ENCODE results near the gene COL4A6.

Gene COL4A6

DNA sequence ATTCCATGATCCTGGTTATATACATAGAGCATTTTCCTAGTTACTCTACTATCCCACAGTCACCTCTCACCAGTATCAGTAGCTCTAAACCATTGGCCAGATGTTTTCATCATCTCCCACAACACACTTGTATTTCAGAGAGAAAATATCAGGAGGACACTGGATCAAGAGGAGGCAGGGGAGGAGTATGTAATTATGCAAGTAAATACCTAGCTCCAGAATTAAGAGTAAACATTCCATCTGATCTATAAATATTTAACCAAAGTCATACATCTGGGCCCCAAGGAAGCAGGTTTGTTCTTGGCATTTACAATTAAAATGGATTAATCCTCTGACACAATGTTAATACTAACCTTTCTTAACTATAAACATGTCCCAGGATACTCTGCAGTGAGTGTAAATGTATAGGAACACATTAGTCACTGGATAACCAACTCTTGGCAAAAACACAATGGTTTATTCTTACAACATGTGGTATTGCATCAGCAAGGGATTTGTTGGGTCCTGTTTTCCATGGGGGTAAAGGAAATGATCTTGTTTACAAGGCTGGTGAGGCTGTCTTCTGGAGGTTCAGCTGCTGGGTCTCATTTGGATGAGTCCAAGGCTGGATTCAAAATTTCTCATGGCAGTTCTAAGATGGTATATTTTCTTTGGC is 176.5 kb downstream of the COL4A6 start:
- H3K4me3 ChIP-seq (ENCODE audit: control insufficient read depth, low read depth, low read length): no peak overlapping the region
- no peak for TF ChIP-seq CTCF (IDR thresholded peaks at IDR 0.05; ENCODE audit: control insufficient read depth, insufficient read depth, low read depth, low read length, missing control alignments)
- no peak for DNase-seq (ENCODE audit: low read depth)

GRCh38 chrX:108257556-108257955 is 180.7 kb downstream of the COL4A6 start:
- no peak for DNase-seq (ENCODE audit: low read depth)
- H3K4me3 ChIP-seq (ENCODE audit: control insufficient read depth, low read depth, low read length): no peak overlapping the region

GRCh38 chrX:108254636-108255035 is 183.6 kb downstream of the COL4A6 start:
- TF ChIP-seq CTCF (IDR thresholded peaks at IDR 0.05; ENCODE audit: control insufficient read depth, insufficient read depth, low read depth, low read length, missing control alignments): no peak
- no peak for DNase-seq (ENCODE audit: low read depth)
- no peak overlapping the region for H3K4me3 ChIP-seq (ENCODE audit: control insufficient read depth, low read depth, low read length)

More at GRCh38 chrX:108257556-108257955, 180.7 kb downstream of the COL4A6 start:
- TF ChIP-seq CTCF (IDR thresholded peaks at IDR 0.05; ENCODE audit: control insufficient read depth, insufficient read depth, low read depth, low read length, missing control alignments): no peak

DNA sequence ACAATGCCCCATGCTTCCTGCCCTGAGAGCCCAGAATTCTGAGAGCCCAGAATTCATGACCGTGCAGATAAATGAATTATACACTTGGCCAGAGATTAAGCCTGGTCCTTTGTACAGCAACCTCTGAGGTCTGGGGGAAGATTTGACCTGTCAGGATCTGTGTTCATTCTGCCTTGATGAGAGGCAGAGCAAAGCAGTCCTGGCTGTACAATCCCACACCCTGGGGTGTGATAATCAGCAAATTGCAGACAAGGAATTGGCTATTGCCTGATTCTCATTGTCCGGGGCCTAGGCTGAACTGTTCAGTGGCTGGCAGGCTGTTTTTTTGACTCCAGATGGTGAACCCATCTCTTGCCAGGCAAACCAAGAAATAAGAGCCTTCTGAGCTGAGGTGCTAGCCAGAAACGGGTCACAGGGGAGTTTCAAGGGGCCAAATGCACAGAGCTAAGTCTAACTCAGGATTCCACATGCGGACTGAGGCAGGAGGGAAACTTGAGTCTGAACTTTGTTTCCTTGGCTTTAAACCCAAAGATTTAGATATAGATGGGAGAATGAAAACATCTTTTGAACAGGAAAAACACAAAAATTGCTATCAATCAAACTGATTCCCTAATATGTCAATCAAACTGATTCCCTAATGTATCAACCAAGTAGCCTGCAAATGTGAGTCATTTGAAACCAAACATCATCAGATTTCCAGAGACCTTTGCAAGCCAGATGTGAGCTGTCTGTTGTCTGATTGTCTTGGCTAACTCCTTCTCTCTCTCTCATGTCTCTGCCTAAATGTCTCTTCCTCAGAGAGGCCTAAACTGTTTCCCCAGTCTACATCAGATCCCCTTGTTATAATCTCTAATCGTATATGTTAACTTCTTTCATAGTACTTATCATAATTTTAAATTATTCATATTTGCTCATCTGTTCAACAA is 187.3 kb downstream of the COL4A6 start:
- no peak for TF ChIP-seq CTCF (IDR thresholded peaks at IDR 0.05; ENCODE audit: control insufficient read depth, insufficient read depth, low read depth, low read length, missing control alignments)
- no peak for DNase-seq (ENCODE audit: low read depth)
- H3K4me3 ChIP-seq (ENCODE audit: control insufficient read depth, low read depth, low read length): no peak overlapping the region

DNA sequence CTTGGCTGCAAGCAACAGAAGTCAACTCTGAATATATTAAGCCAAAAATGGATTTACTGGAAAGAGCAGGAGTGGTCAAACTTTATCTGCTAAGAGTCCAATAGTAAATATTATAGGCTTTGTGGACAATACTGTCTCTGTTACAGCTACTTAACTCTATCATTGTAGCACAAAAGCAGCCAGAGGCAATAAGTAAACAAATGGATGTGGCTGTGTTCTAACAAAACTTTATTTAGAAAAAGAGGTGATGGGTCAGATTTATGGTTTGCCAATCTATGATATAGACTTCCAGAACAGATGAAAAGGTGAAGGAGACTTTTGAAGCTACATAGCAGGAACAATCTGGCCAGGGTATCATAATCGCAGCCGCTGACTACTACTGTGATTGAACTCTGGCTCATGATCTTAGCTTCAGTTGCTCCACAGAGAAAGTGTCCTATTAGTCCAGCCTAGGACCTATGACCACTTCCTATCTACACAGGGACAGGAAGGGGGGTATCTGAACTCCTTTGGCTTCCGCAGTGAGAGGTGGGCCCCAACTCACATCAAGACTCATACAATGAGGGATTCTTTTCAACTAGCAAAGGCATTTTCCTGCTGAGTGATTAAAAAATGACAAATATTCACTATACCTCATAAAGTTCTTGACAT is 191.8 kb downstream of the COL4A6 start:
- DNase-seq (ENCODE audit: low read depth): no peak
- TF ChIP-seq CTCF (IDR thresholded peaks at IDR 0.05; ENCODE audit: control insufficient read depth, insufficient read depth, low read depth, low read length, missing control alignments): no peak
- H3K4me3 ChIP-seq (ENCODE audit: control insufficient read depth, low read depth, low read length): no peak overlapping the region

- no peak for TF ChIP-seq CTCF (IDR thresholded peaks at IDR 0.05; ENCODE audit: control insufficient read depth, insufficient read depth, low read depth, low read length, missing control alignments)
- no peak overlapping the region for H3K4me3 ChIP-seq (ENCODE audit: control insufficient read depth, low read depth, low read length)
- DNase-seq (ENCODE audit: low read depth): no peak
These were observed 192.8 kb downstream of the COL4A6 start for GRCh38 chrX:108245462-108245861.
